A549 (cell line): ENCODE results near the gene STPG2. TPM values are rescaled to one million over a fixed set of nuclear protein-coding genes. Genes with fewer than 3 reads are reported as not detected.

Experiments used
- ATAC-seq, 2 experiments: fragments of 200-7000 bp in 1 of 2; fragments of >200 bp in 1 of 2; cut with Nextera tagmentation in 1 of 2; cut with Tn5 transposase in 1 of 2; 3 replicates each; pipeline versions ENCODE4 v1.8.0 to v1.9.1; 2018 to 2020; ENCODE audit warnings: mild to moderate bottlenecking in 1 of 2, moderate library complexity in 1 of 2
- CTCF ChIA-PET: fragments of 300-600 bp; sonication (Branson Sonifier 250); formaldehyde crosslinking; extraction: SDS; loops from one replicate; lab custom pipeline; 2021; ENCODE audit warnings: antibody characterized with exemption, inconsistent platforms; lab: Yijun Ruan, JAX
- POLR2A ChIA-PET: fragments of 350-600 bp; formaldehyde crosslinking; extraction: SDS; loops from one replicate; lab custom pipeline; 2021; ENCODE audit warnings: antibody characterized with exemption, inconsistent platforms; lab: Yijun Ruan, JAX
- DNase-seq, 2 experiments: peaks; one replicate each; pipeline versions ENCODE4 v3.0.0 to v3.0.0-alpha.2; 2011 to 2016; ENCODE audit warnings: low read depth in 1 of 2, low spot score in 1 of 2
- FAIRE-seq: peaks from 2 replicates; lab custom pipeline; 2011; peaks lifted over from hg19 to GRCh38; lab: Jason Lieb, UNC
- H3K27ac ChIP-seq, 2 experiments: fragments of >200 bp; sonication (Bioruptor Twin); formaldehyde crosslinking; 3 replicates each; pipeline ENCODE4 v1.5.1; 2016 to 2017
- H3K4me1 ChIP-seq: fragments of >200 bp; sonication (Bioruptor Twin); formaldehyde crosslinking; 3 replicates; pipeline ENCODE4 v1.6.1; 2016
- H3K4me2 ChIP-seq: fragments of >200 bp; sonication (Bioruptor Twin); formaldehyde crosslinking; 3 replicates; pipeline ENCODE4 v1.6.1; 2016
- H3K4me3 ChIP-seq: fragments of >200 bp; sonication (Bioruptor Twin); formaldehyde crosslinking; 3 replicates; pipeline ENCODE4 v1.5.1; 2016
- H3K9me3 ChIP-seq: fragments of >200 bp; sonication (Bioruptor Twin); formaldehyde crosslinking; 3 replicates; pipeline ENCODE4 v1.6.1; 2016
- ATOH8 ChIP-seq: fragments of 250-450 bp; sonication (Bioruptor Pico); IDR thresholded peaks from 2 replicates; pipeline ENCODE4 v1.5.0; 2020; ENCODE audit warnings: low read depth, mild to moderate bottlenecking, moderate library complexity
- CBX8 ChIP-seq: fragments of 200-600 bp; sonication (generic); IDR thresholded peaks from 2 replicates; pipeline ENCODE4 v1.6.1; 2016
- EHMT2 ChIP-seq: fragments of 200-600 bp; sonication (generic); IDR thresholded peaks from 2 replicates; pipeline ENCODE4 v1.6.1; 2016; ENCODE audit warnings: antibody characterized with exemption, low read depth, mild to moderate bottlenecking, moderate library complexity
- FOSB ChIP-seq: fragments of 250-450 bp; sonication (Bioruptor Pico); IDR thresholded peaks from 2 replicates; pipeline ENCODE4 v1.5.0; 2020; ENCODE audit warnings: mild to moderate bottlenecking, moderate library complexity
- FOXS1 ChIP-seq: fragments of 250-450 bp; sonication (Bioruptor Pico); IDR thresholded peaks from 2 replicates; pipeline ENCODE4 v1.5.0; 2020; ENCODE audit warnings: mild to moderate bottlenecking, moderate library complexity
- GATA3 ChIP-seq: IDR thresholded peaks from 2 replicates; pipeline ENCODE4 v1.6.1; 2012; ENCODE audit warnings: borderline replicate concordance
- HDAC2 ChIP-seq: fragments of 200-600 bp; sonication (generic); IDR thresholded peaks from 2 replicates; pipeline ENCODE4 v1.6.1; 2016
- HEYL ChIP-seq: fragments of 250-450 bp; sonication (Bioruptor Pico); IDR thresholded peaks from 2 replicates; pipeline ENCODE4 v1.8.0; 2021; ENCODE audit warnings: mild to moderate bottlenecking, moderate library complexity
- JUNB ChIP-seq: fragments of >200 bp; sonication (Bioruptor Twin); formaldehyde crosslinking; IDR thresholded peaks from 2 replicates; pipeline ENCODE4 v1.6.1; 2016
- NFE2L2 ChIP-seq: fragments of 150-350 bp; conservative IDR thresholded peaks from 2 replicates; pipeline ENCODE4 v1.6.1; 2014; ENCODE audit warnings: low read length
- NR3C1 ChIP-seq: fragments of >200 bp; sonication (Bioruptor Twin); formaldehyde crosslinking; IDR thresholded peaks from 3 replicates; pipeline ENCODE4 v1.6.1; 2017
- RARB ChIP-seq: fragments of 250-450 bp; sonication (Bioruptor Pico); IDR thresholded peaks from 2 replicates; pipeline ENCODE4 v1.8.0; 2021; ENCODE audit warnings: mild to moderate bottlenecking, moderate library complexity
- RFX5 ChIP-seq: fragments of 450-650 bp; IDR thresholded peaks from 2 replicates; pipeline ENCODE4 v1.7.1; 2014; ENCODE audit warnings: antibody characterized with exemption, mild to moderate bottlenecking, moderate library complexity
- ZSCAN20 ChIP-seq: fragments of 250-450 bp; sonication (Bioruptor Pico); IDR thresholded peaks from 2 replicates; pipeline ENCODE4 v1.8.0; 2022; ENCODE audit warnings: mild to moderate bottlenecking, moderate library complexity
- WGBS: methylation state at CpG from one replicate; pipeline ENCODE4 v1.1.6; 2017; ENCODE audit errors: missing lambda C conversion rate; 5-methylcytosine and 5-hydroxymethylcytosine counted together
- polyA plus RNA-seq, 4 experiments: library from polyadenylated mRNA; depleted of rRNA in 3 of 4; stranded (reverse); fragments of >200 nt; fragmentation: RNase III in 1 of 4; extraction: RNeasy Plus Mini Kit Qiagen cat#74134 plus additional on column Dnase treatment in 1 of 4; gene quantifications; 2 replicates in 3 of 4; 3 replicates in 1 of 4; pipeline ENCODE4 v1.2.3, GENCODE V29; 2011 to 2017
- TF ChIP-seq, protein P1 (sequence below): IDR thresholded peaks from 2 replicates; pipeline ENCODE4 v1.6.1; 2012; ENCODE audit warnings: low read depth, borderline replicate concordance
- TF ChIP-seq, protein P2 (sequence below): fragments of 200-600 bp; sonication (generic); IDR thresholded peaks from 2 replicates; pipeline ENCODE4 v1.6.1; 2016; ENCODE audit warnings: antibody characterized with exemption, mild to moderate bottlenecking, moderate library complexity
- TF ChIP-seq, protein P3 (sequence below): fragments of >200 bp; sonication (Bioruptor Twin); formaldehyde crosslinking; IDR thresholded peaks from 3 replicates; pipeline ENCODE4 v1.5.1; 2016

STPG2 gene
- polyA plus RNA-seq, 2 of the 4 experiments (the other 2 are of a cell fraction): 0.05 TPM; not detected in 1

- Histone ChIP-seq H3K4me1 (no peaks in the 10 kb centered on the region), H3K9me3 (no peaks in the 10 kb centered on the region), H3K4me2 (no peak overlapping the region), H3K27ac (no peak overlapping the region)
- no peak for TF ChIP-seq HEYL
- no peak for TF ChIP-seq NR3C1
- TF ChIP-seq HDAC2: no peak
- TF ChIP-seq GATA3: no peak
- TF ChIP-seq, protein P1, sequence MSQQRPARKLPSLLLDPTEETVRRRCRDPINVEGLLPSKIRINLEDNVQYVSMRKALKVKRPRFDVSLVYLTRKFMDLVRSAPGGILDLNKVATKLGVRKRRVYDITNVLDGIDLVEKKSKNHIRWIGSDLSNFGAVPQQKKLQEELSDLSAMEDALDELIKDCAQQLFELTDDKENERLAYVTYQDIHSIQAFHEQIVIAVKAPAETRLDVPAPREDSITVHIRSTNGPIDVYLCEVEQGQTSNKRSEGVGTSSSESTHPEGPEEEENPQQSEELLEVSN: no peak
- TF ChIP-seq FOSB (CRISPR knock-in tag): no peak
- TF ChIP-seq FOXS1 (CRISPR knock-in tag): no peak
- TF ChIP-seq EHMT2: no peak
- TF ChIP-seq, protein P2, sequence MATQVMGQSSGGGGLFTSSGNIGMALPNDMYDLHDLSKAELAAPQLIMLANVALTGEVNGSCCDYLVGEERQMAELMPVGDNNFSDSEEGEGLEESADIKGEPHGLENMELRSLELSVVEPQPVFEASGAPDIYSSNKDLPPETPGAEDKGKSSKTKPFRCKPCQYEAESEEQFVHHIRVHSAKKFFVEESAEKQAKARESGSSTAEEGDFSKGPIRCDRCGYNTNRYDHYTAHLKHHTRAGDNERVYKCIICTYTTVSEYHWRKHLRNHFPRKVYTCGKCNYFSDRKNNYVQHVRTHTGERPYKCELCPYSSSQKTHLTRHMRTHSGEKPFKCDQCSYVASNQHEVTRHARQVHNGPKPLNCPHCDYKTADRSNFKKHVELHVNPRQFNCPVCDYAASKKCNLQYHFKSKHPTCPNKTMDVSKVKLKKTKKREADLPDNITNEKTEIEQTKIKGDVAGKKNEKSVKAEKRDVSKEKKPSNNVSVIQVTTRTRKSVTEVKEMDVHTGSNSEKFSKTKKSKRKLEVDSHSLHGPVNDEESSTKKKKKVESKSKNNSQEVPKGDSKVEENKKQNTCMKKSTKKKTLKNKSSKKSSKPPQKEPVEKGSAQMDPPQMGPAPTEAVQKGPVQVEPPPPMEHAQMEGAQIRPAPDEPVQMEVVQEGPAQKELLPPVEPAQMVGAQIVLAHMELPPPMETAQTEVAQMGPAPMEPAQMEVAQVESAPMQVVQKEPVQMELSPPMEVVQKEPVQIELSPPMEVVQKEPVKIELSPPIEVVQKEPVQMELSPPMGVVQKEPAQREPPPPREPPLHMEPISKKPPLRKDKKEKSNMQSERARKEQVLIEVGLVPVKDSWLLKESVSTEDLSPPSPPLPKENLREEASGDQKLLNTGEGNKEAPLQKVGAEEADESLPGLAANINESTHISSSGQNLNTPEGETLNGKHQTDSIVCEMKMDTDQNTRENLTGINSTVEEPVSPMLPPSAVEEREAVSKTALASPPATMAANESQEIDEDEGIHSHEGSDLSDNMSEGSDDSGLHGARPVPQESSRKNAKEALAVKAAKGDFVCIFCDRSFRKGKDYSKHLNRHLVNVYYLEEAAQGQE: no peak
- TF ChIP-seq ZSCAN20 (CRISPR knock-in tag): no peak
- TF ChIP-seq, protein P3, sequence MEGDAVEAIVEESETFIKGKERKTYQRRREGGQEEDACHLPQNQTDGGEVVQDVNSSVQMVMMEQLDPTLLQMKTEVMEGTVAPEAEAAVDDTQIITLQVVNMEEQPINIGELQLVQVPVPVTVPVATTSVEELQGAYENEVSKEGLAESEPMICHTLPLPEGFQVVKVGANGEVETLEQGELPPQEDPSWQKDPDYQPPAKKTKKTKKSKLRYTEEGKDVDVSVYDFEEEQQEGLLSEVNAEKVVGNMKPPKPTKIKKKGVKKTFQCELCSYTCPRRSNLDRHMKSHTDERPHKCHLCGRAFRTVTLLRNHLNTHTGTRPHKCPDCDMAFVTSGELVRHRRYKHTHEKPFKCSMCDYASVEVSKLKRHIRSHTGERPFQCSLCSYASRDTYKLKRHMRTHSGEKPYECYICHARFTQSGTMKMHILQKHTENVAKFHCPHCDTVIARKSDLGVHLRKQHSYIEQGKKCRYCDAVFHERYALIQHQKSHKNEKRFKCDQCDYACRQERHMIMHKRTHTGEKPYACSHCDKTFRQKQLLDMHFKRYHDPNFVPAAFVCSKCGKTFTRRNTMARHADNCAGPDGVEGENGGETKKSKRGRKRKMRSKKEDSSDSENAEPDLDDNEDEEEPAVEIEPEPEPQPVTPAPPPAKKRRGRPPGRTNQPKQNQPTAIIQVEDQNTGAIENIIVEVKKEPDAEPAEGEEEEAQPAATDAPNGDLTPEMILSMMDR: no peak
- no peak for TF ChIP-seq CBX8
- TF ChIP-seq ATOH8 (CRISPR knock-in tag): no peak
- TF ChIP-seq RARB (CRISPR knock-in tag): no peak
- TF ChIP-seq, all 56 proteins: peak for 0
- ATAC-seq: no peak
- POLR2A ChIA-PET: no interaction called here
- DNase-seq: no peak
- 33% methylated on average over 2 of the region's 2 CpGs for WGBS
- CTCF ChIA-PET: no interaction called here
- no peak overlapping the region for H3K4me3 ChIP-seq
- FAIRE-seq: no peak
Measured at GRCh38 chr4:98110929-98111328, 32.3 kb downstream of the STPG2 start.

- no peaks in the 10 kb centered on the region for H3K4me1 ChIP-seq
- ATAC-seq (no peak), DNase-seq (no peak)
- CTCF ChIA-PET: interaction anchor here (1.5 kb wide), 1 partner anchor 17 kb away, joined by 3 read pairs; no protein-coding TSS in a partner anchor
- H3K4me2 ChIP-seq: no peak overlapping the region
- TF ChIP-seq FOXS1 (CRISPR knock-in tag) (no peak), NR3C1 (no peak), NFE2L2 (no peak), RFX5 (no peak), ATOH8 (CRISPR knock-in tag) (no peak), EHMT2 (no peak), JUNB (no peak)
- TF ChIP-seq, protein P1: no peak
- TF ChIP-seq, all 56 proteins: peak for 0
- Histone ChIP-seq H3K4me3 (no peak overlapping the region), H3K9me3 (no peaks in the 10 kb centered on the region), H3K27ac (no peak overlapping the region)
- 47% methylated on average over 5 of the region's 5 CpGs for WGBS
- POLR2A ChIA-PET: no interaction called here
- no peak for FAIRE-seq
Measured at GRCh38 chr4:98110214-98110613, 33.1 kb downstream of the STPG2 start.
